HepG2 (cell line): ENCODE results near the gene PHF13. TPM values are rescaled to one million over a fixed set of nuclear protein-coding genes. Genes with fewer than 3 reads are reported as not detected.
A peak's percentile ranks its signal among the peaks of the same experiment; 100 is the strongest.

ENCODE experiments used
- ASH2L ChIP-seq: fragments of 300-600, 200-600 bp; sonication (generic); IDR thresholded peaks from 2 replicates; pipeline ENCODE4 v1.7.0; 2017; ENCODE audit warnings: low read depth, mild to moderate bottlenecking, moderate library complexity, mixed read lengths, low read length; ENCODE audit not compliant: insufficient read length
- ATF7-NPFF ChIP-seq: sonication (generic); formaldehyde crosslinking; IDR thresholded peaks from 2 replicates; pipeline ENCODE4 v1.8.1; 2023; ENCODE audit warnings: mild to moderate bottlenecking, low read depth, missing genetic modification reagents, moderate library complexity
- HNF1A ChIP-seq, 2 experiments: sonication (generic) in 1 of 2; formaldehyde crosslinking in 1 of 2; IDR thresholded peaks; 2 replicates each; pipeline versions ENCODE4 v1.4.0 to v1.6.1; 2016 to 2020; ENCODE audit warnings: borderline replicate concordance in 1 of 2, low read depth in 1 of 2, mild to moderate bottlenecking in 1 of 2, missing genetic modification reagents in 1 of 2
- TBX2 ChIP-seq: sonication (generic); formaldehyde crosslinking; IDR thresholded peaks from 2 replicates; pipeline ENCODE4 v1.5.0; 2020; ENCODE audit warnings: missing genetic modification reagents, mild to moderate bottlenecking, borderline replicate concordance
- THRA ChIP-seq: sonication (generic); formaldehyde crosslinking; IDR thresholded peaks from 2 replicates; pipeline ENCODE4 v1.4.0; 2020; ENCODE audit warnings: missing genetic modification reagents, borderline replicate concordance
- UBTF ChIP-seq: sonication (generic); formaldehyde crosslinking; IDR thresholded peaks from 2 replicates; pipeline ENCODE4 v1.4.0; 2020; ENCODE audit warnings: mild to moderate bottlenecking, missing genetic modification reagents
- ZBTB43 ChIP-seq: sonication (generic); formaldehyde crosslinking; conservative IDR thresholded peaks from 2 replicates; pipeline ENCODE4 v1.4.0; 2020; ENCODE audit warnings: missing genetic modification reagents
- ZNF512B ChIP-seq: sonication (generic); formaldehyde crosslinking; IDR thresholded peaks from 2 replicates; pipeline ENCODE4 v1.5.1; 2020; ENCODE audit warnings: missing genetic modification reagents, mild to moderate bottlenecking, borderline replicate concordance
- polyA plus RNA-seq, 8 experiments: library from polyadenylated mRNA; depleted of rRNA in 3 of 8; stranded (reverse) in 7 of 8; unstranded in 1 of 8; fragments of >200 nt; fragmentation: Illumina TruSeq in 4 of 8; extraction: Trizol in 4 of 8; gene quantifications; 2 replicates each; pipeline versions ENCODE4 v1.2.1 to v1.2.3, GENCODE V29; 2011 to 2016; ENCODE audit warnings: low read depth in 4 of 8, missing spikeins in 1 of 8, mixed read lengths in 1 of 8; ENCODE audit not compliant: insufficient read depth in 1 of 8
- total RNA-seq, 5 experiments: library from RNA; depleted of rRNA; stranded (reverse); fragments of >200 nt; fragmentation: Illumina TruSeq; extraction: Trizol; gene quantifications; 2 replicates each; pipeline ENCODE4 v1.2.3, GENCODE V29; 2016; ENCODE audit warnings: low read depth in 1 of 5
- TF ChIP-seq, protein P1 (sequence below): sonication (generic); formaldehyde crosslinking; conservative IDR thresholded peaks from 2 replicates; pipeline ENCODE4 v1.4.0; 2020; ENCODE audit warnings: mild to moderate bottlenecking, missing genetic modification reagents, moderate library complexity

Gene PHF13
- total and polyA plus RNA-seq, 2 of the 13 experiments (the other 11 are each of a cell fraction or from before 2014, with no cell fraction given): 4.7 to 7.4 TPM

DNA sequence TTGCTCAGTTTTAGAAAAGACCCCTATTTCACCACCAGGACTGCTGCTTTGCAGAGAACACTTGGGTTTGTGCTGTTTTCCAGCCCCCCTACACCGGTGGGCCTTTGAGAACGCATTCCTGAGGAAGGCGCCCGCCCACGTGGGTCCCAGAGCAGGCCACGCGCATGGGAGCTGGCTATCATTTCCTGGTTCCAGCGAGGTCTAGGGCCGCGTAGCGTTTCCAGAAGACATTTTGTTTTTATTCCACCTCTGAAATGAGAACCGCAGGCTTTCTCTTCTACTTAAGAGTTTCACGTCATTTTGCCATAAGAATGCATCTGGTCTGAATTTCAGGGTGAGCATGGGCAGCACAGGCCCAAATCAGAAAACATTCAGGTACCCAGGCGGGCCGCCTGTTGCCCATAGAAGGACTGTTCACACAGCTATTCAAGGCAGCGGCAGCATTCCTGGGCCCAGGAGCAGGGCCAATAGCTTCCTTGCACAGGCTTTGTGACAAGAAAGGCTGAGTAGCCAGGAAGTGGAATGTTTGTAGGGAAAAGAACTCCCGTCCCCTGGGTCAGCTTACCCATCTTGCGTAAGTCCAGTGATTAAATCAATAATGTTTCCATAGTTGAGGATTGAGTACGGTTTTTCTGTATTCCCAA, 9.5 kb upstream of the PHF13 start (continued):
- TF ChIP-seq TBX2 (CRISPR knock-in tag) (peak; percentile 60; the same call in 1 of the 2 replicates), THRA (CRISPR knock-in tag) (peak; percentile 22; the same call in 1 of the 2 replicates), ASH2L (no peak), UBTF (CRISPR knock-in tag) (0 out of 2 replicates have a peak, but pooled peaks have one; percentile 28), ZNF512B (CRISPR knock-in tag) (no peak), ZBTB43 (CRISPR knock-in tag) (peak; percentile 41; the same call in 1 of the 2 replicates), ATF7-NPFF (CRISPR knock-in tag) (peak; percentile 63), HNF1A (IDR thresholded peaks at IDR 0.05; ENCODE audit: low read depth) (0 out of 2 replicates have a peak, but pooled peaks have one; percentile 33), HNF1A (CRISPR knock-in tag; IDR thresholded peaks at IDR 0.05; ENCODE audit: borderline replicate concordance) (no peak)
- TF ChIP-seq, protein P1, sequence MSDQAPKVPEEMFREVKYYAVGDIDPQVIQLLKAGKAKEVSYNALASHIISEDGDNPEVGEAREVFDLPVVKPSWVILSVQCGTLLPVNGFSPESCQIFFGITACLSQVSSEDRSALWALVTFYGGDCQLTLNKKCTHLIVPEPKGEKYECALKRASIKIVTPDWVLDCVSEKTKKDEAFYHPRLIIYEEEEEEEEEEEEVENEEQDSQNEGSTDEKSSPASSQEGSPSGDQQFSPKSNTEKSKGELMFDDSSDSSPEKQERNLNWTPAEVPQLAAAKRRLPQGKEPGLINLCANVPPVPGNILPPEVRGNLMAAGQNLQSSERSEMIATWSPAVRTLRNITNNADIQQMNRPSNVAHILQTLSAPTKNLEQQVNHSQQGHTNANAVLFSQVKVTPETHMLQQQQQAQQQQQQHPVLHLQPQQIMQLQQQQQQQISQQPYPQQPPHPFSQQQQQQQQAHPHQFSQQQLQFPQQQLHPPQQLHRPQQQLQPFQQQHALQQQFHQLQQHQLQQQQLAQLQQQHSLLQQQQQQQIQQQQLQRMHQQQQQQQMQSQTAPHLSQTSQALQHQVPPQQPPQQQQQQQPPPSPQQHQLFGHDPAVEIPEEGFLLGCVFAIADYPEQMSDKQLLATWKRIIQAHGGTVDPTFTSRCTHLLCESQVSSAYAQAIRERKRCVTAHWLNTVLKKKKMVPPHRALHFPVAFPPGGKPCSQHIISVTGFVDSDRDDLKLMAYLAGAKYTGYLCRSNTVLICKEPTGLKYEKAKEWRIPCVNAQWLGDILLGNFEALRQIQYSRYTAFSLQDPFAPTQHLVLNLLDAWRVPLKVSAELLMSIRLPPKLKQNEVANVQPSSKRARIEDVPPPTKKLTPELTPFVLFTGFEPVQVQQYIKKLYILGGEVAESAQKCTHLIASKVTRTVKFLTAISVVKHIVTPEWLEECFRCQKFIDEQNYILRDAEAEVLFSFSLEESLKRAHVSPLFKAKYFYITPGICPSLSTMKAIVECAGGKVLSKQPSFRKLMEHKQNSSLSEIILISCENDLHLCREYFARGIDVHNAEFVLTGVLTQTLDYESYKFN (CRISPR knock-in tag): peak; percentile 86
